Endodermal cell (in vitro differentiated cells): ENCODE data around the gene NDUFV2. TPM values are rescaled to one million over a fixed set of nuclear protein-coding genes. Genes with fewer than 3 reads are reported as not detected.
A peak's percentile ranks its signal among the peaks of the same experiment; 100 is the strongest.

Experiments used
- DNase-seq: peaks from one replicate; pipeline ENCODE4 v3.0.0-alpha.2; 2017
- H3K27ac ChIP-seq: 2 replicates; pipeline ENCODE4 v1.5.1; 2013; ENCODE audit warnings: mild to moderate bottlenecking, low read depth, low read length, moderate library complexity
- H3K27me3 ChIP-seq: 2 replicates; pipeline ENCODE4 v1.6.1; 2013; ENCODE audit warnings: mild to moderate bottlenecking, low read length, moderate library complexity; ENCODE audit not compliant: insufficient read depth, control insufficient read depth, poor library complexity, severe bottlenecking
- H3K36me3 ChIP-seq: 2 replicates; pipeline ENCODE4 v1.7.0; 2013; ENCODE audit warnings: mild to moderate bottlenecking, low read length, moderate library complexity; ENCODE audit not compliant: control insufficient read depth, insufficient read depth
- H3K4me1 ChIP-seq: one replicate; pipeline ENCODE4 v1.7.0; 2013; ENCODE audit warnings: low read length; ENCODE audit not compliant: control insufficient read depth, insufficient read depth
- H3K4me3 ChIP-seq: 2 replicates; pipeline ENCODE4 v1.5.1; 2013; ENCODE audit warnings: mild to moderate bottlenecking, low read length, moderate library complexity
- H3K9ac ChIP-seq: 2 replicates; pipeline ENCODE4 v1.6.1; 2013; ENCODE audit warnings: mild to moderate bottlenecking, low read length, moderate library complexity; ENCODE audit not compliant: poor library complexity, severe bottlenecking; ENCODE audit errors: extremely low read depth
- H3K9me3 ChIP-seq: 2 replicates; pipeline ENCODE4 v1.6.1; 2013; ENCODE audit warnings: mild to moderate bottlenecking, low read length, moderate library complexity; ENCODE audit not compliant: control insufficient read depth
- H3K27ac Mint-ChIP-seq: 2 replicates; pipeline ENCODE4 v1.8.0; 2020; ENCODE audit warnings: mixed read lengths
- H3K27me3 Mint-ChIP-seq: 2 replicates; pipeline ENCODE4 v1.8.0; 2021; ENCODE audit warnings: mild to moderate bottlenecking, mixed read lengths; ENCODE audit not compliant: insufficient read depth
- H3K36me3 Mint-ChIP-seq: 2 replicates; pipeline ENCODE4 v1.8.0; 2020; ENCODE audit warnings: low read depth, mixed read lengths
- H3K4me1 Mint-ChIP-seq: 2 replicates; pipeline ENCODE4 v1.8.0; 2020; ENCODE audit warnings: mixed read lengths
- H3K4me3 Mint-ChIP-seq: 2 replicates; pipeline ENCODE4 v1.8.0; 2020; ENCODE audit warnings: mild to moderate bottlenecking, moderate library complexity, mixed read lengths
- H3K9me3 Mint-ChIP-seq: 2 replicates; pipeline ENCODE4 v1.8.0; 2020; ENCODE audit warnings: mild to moderate bottlenecking, mixed read lengths
- CTCF ChIP-seq: fragments of 200-600 bp; sonication (generic); conservative IDR thresholded peaks from 2 replicates; pipeline ENCODE4 v1.5.0; 2021; ENCODE audit warnings: antibody characterized with exemption, mild to moderate bottlenecking
- WGBS, 2 experiments: methylation state at CpG; one replicate each; pipeline versions ENCODE4 v1.1.5 to v1.1.7; 2013; ENCODE audit warnings: missing lambda C conversion rate in 2 of 2, mixed read lengths in 1 of 2; ENCODE audit not compliant: insufficient coverage in 1 of 2, insufficient read length in 1 of 2; 5-methylcytosine and 5-hydroxymethylcytosine counted together
- total RNA-seq, 2 donors: library from RNA; stranded (reverse); fragmentation: NEBNext Ultra II Directional in 1 of 2; extraction: Animal tissue kit (Norgen Biotek cat#: 25700) in 1 of 2; gene quantifications; 2 replicates in 1 of 2; 3 replicates in 1 of 2; pipeline ENCODE4 v1.2.1, GENCODE V29; 2021

The NDUFV2 gene
- total RNA-seq, 2 donors from 2014 or later = 123 to 138 TPM

DNA sequence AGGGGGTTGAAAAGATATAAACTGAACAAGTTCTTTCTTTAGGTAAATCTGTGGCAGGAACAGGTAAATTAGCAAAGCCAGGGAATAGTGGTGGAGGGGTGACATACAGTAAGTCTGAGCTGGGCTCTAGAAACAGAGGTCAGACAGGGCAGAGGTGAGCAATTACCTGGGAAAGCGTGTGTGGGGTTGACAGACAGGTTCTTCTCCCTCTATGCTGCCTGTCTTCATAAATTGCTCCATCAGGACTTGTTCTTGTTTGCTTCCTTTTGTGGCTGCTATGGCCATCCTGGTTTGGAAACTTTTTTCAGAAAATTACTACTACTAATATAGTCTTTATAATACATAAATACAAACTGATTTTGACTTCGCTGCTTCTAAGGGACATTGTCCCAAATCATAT, 30.7 kb downstream of the NDUFV2 start:
- Histone ChIP-seq H3K27me3 (no peaks in the 10 kb centered on the region), H3K4me3 (no peak overlapping the region), H3K9me3 (no peaks in the 10 kb centered on the region), H3K27ac (no peak overlapping the region), H3K36me3 (peaks cover 51% of the 10 kb centered on the region), H3K4me1 (peaks cover 3% of the 10 kb centered on the region), H3K9ac (no peak overlapping the region)
- WGBS, 2 experiments = 83 to 100% methylated on average over 1 of the region's 2 CpGs
- no peak for DNase-seq
- no peak overlapping the region for H3K4me3 Mint-ChIP-seq
- H3K27me3 Mint-ChIP-seq = no peaks in the 10 kb centered on the region
- no peak for TF ChIP-seq CTCF
- H3K9me3 Mint-ChIP-seq = no peaks in the 10 kb centered on the region
- no peak overlapping the region for H3K27ac Mint-ChIP-seq
- H3K36me3 Mint-ChIP-seq = peaks cover 48% of the 10 kb centered on the region
- peaks cover 14% of the 10 kb centered on the region for H3K4me1 Mint-ChIP-seq

GRCh38 chr18:9135081-9135911, 32.8 kb downstream of the NDUFV2 start:
- Mint-ChIP-seq H3K9me3 (no peaks in the 10 kb centered on the region), H3K4me3 (peak overlapping the region; percentile 94), H3K27me3 (no peaks in the 10 kb centered on the region), H3K36me3 (peaks cover 34% of the 10 kb centered on the region), H3K27ac (peak overlapping the region; percentile 98), H3K4me1 (peaks cover 31% of the 10 kb centered on the region)
- no peak for TF ChIP-seq CTCF
- H3K27ac ChIP-seq = no peak overlapping the region
- peak overlapping the region; percentile 88 for H3K9ac ChIP-seq
- no peaks in the 10 kb centered on the region for H3K27me3 ChIP-seq
- no peaks in the 10 kb centered on the region for H3K9me3 ChIP-seq
- H3K4me3 ChIP-seq = peak overlapping the region; percentile 84
- peaks cover 34% of the 10 kb centered on the region for H3K36me3 ChIP-seq
- DNase-seq = no peak
- peaks cover 3% of the 10 kb centered on the region for H3K4me1 ChIP-seq
- 60 to 69% methylated on average over 8 to 12 of the region's 12 CpGs for WGBS, 2 experiments

DNA sequence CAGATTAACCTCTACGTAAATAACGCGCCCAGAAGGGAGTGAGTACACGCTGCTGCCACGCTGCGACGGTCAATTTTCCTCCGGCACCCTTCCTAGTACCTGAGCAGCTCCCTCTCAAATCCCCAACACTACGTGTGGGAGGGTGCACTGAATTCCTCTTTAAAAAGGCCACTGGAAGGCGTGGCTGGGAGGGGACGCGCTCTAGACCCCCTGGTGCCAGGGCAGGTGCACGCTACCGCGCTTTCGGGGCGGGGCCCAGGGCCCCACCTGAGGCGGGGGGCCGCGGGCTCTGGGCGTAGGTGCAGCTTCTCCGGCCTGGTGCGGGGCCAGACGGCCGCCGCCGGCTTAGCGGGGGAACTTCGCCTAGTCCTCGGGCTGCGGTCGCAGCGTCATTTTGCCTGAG, 33.4 kb downstream of the NDUFV2 start:
- DNase-seq = peak; percentile 92
- Histone ChIP-seq H3K27me3 (no peaks in the 10 kb centered on the region), H3K4me1 (peaks cover 3% of the 10 kb centered on the region), H3K27ac (peak overlapping the region; percentile 89), H3K9me3 (no peaks in the 10 kb centered on the region), H3K36me3 (peaks cover 28% of the 10 kb centered on the region), H3K4me3 (peak overlapping the region; percentile 84), H3K9ac (peak overlapping the region; percentile 88)
- H3K4me1 Mint-ChIP-seq = peaks cover 31% of the 10 kb centered on the region
- H3K27ac Mint-ChIP-seq = peak overlapping the region; percentile 98
- WGBS, 2 experiments = 1% methylated on average over 17 to 33 of the region's 33 CpGs
- peak overlapping the region; percentile 94 for H3K4me3 Mint-ChIP-seq
- H3K27me3 Mint-ChIP-seq = no peaks in the 10 kb centered on the region
- peaks cover 30% of the 10 kb centered on the region for H3K36me3 Mint-ChIP-seq
- no peak for TF ChIP-seq CTCF
- H3K9me3 Mint-ChIP-seq = no peaks in the 10 kb centered on the region
